LoVo (cell line): ENCODE data around the gene PCDHGB4.
"Not testable (repeated sequence)": the region's sequence is repeated elsewhere in the genome, so short reads cannot be mapped to it uniquely, and the experiment has no call there.

Experiments
- DNase-seq: peaks from one replicate; pipeline ENCODE4 v3.0.0-alpha.2; 2016; ENCODE audit warnings: low spot score

PCDHGB4 gene

DNA sequence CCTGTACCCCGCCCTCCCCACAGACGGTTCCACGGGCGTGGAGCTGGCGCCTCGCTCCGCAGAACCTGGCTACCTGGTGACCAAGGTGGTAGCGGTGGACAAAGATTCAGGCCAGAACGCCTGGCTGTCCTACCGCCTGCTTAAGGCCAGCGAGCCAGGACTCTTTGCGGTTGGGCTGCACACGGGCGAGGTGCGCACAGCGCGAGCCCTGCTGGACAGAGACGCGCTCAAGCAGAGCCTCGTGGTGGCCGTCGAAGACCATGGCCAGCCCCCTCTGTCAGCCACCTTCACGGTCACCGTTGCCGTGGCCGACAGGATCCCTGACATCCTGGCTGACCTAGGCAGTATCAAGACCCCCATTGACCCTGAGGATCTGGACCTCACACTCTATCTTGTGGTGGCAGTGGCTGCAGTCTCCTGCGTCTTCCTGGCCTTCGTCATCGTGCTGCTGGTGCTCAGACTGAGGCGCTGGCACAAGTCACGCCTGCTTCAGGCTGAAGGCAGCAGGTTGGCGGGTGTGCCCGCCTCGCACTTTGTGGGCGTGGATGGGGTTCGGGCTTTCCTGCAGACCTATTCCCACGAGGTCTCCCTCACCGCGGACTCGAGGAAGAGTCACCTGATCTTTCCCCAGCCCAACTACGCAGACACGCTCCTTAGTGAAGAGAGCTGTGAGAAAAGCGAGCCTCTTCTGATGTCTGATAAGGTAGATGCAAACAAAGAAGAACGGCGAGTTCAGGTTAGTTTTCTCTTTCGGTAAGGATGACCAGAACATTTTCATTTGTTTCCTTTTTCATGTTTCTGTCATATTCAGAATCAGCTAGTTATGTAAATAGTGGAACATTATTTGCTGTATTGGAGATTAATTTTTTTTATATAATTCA is 21.2 kb upstream of the PCDHGB4 start:
- no peak for DNase-seq

DNA sequence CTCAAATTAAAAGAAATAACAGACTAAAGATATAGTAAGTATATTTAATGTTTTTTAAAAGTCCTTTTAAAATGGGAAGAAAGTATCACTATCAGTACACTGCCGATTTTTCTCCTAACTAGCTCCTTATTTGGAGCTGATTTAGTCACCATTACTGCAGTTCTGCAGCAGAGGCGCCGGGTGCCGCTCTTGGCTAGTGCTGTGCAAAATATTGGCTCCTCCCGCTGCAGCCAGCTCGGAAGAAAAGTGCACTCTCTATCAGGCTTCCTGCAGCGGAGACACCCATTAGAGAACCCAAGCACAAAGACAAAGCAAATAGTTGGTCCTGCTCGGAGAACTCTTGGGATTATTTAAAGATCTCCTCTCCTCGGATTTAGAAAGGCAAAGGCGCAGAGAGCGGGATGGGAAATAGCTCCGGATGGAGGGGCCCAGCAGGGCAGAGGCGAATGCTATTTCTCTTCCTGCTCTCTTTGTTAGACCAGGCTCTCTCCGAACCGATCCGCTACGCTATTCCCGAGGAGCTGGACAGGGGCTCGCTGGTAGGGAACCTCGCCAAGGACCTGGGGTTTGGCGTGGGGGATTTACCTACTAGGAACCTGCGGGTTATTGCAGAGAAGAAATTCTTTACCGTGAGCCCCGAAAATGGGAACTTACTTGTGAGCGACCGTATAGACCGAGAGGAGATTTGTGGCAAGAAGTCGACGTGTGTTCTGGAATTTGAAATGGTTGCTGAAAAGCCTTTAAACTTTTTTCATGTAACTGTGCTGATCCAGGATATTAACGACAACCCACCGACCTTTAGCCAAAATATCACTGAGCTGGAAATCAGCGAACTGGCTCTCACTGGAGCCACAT is 17.3 kb upstream of the PCDHGB4 start, which contains the start of gene PCDHGB3:
PCDHGB3 (plus strand) TSS at position 249 of the 855 bp plus-strand sequence; CDS start at position 402, 153 bp downstream.
- no peak for DNase-seq

DNA sequence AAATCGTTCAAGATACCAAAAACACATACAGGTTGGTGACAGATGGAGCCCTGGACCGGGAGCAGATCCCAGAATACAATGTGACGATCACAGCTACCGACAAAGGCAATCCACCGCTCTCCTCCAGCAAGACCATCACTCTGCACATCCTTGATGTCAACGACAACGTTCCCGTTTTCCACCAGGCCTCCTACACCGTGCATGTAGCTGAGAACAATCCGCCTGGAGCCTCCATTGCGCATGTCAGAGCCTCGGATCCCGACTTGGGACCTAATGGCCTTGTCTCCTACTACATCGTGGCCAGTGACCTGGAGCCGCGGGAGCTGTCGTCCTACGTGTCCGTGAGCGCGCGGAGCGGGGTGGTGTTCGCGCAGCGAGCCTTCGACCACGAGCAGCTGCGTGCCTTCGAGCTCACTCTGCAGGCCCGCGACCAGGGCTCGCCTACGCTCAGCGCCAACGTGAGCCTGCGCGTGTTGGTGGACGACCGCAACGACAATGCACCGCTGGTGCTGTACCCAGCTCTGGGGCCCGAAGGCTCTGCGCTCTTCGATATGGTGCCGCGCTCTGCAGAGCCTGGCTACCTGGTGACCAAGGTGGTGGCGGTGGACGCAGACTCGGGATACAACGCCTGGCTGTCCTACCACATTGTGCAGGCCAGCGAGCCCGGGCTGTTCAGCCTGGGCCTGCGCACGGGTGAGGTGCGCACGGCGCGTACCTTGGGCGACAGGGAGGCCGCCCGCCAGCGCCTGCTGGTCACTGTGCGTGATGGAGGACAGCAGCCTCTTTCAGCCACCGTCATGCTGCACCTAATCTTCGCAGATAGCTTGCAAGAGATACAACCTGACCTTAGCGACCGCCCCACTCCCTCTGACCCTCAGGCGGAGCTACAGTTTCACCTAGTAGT is 15.7 kb upstream of the PCDHGB4 start:
- no peak for DNase-seq

DNA sequence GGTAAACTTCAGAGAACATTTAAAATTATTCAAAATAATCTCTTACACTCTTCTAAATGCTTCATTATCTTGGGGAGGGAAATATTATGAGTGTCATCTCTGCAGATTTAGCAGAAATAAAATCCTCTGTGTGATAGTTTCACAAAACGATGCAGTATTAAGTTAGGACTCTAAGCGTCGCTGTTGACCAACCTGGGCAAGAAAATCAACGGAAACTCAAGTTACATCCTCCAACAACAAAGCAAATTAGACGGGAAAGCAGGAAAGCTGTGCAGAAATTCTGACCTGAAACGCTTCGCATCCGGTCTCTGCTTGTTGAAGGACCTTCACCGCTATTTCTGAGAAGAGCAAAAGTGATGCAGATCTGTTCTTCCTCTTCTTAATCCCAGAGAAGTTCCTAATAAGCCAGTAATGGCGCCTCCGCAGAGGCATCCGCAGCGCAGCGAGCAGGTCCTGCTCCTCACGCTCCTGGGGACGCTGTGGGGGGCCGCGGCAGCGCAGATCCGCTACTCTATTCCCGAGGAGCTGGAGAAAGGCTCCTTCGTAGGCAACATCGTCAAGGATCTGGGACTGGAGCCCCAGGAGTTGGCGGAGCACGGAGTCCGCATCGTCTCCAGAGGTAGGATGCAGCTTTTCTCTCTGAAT is 13.7 kb upstream of the PCDHGB4 start, which contains the start of gene PCDHGA6:
PCDHGA6 (plus strand) TSS at position 219 of the 645 bp plus-strand sequence; CDS start at position 412, 193 bp downstream.
- DNase-seq = peak; percentile 11

DNA sequence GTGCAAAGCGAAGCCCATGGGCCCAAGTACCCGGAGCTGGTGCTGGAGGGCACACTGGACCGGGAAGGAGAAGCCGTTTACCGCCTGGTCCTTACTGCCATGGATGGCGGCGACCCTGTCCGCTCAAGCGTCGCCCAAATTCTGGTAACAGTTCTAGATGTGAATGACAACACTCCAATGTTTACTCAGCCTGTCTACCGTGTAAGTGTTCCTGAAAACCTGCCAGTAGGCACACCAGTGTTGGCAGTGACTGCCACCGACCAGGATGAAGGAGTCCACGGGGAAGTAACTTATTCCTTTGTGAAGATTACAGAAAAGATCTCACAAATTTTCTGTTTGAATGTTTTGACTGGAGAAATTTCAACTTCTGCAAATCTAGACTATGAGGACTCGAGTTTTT is 12.9 kb upstream of the PCDHGB4 start:
- no peak for DNase-seq

DNA sequence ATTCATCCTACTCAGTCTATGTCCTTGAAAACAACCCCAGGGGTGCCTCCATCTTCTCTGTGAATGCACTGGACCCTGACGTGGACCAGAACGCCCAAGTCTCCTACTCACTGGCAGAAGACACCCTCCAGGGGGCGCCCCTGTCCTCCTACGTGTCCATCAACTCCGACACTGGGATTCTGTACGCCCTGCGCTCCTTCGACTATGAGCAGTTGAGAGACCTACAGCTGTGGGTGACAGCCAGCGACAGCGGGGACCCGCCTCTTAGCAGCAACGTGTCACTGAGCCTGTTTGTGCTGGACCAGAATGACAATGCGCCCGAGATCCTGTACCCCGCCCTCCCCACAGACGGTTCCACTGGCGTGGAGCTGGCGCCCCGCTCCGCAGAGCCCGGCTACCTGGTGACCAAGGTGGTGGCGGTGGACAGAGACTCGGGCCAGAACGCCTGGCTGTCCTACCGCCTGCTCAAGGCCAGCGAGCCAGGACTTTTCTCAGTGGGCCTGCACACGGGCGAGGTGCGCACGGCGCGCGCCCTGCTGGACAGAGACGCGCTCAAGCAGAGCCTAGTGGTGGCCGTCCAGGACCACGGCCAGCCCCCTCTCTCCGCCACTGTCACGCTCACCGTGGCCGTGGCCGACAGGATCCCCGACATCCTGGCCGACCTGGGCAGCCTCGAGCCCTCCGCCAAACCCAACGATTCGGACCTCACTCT is 11.9 kb upstream of the PCDHGB4 start:
- DNase-seq = not testable (repeated sequence)

DNA sequence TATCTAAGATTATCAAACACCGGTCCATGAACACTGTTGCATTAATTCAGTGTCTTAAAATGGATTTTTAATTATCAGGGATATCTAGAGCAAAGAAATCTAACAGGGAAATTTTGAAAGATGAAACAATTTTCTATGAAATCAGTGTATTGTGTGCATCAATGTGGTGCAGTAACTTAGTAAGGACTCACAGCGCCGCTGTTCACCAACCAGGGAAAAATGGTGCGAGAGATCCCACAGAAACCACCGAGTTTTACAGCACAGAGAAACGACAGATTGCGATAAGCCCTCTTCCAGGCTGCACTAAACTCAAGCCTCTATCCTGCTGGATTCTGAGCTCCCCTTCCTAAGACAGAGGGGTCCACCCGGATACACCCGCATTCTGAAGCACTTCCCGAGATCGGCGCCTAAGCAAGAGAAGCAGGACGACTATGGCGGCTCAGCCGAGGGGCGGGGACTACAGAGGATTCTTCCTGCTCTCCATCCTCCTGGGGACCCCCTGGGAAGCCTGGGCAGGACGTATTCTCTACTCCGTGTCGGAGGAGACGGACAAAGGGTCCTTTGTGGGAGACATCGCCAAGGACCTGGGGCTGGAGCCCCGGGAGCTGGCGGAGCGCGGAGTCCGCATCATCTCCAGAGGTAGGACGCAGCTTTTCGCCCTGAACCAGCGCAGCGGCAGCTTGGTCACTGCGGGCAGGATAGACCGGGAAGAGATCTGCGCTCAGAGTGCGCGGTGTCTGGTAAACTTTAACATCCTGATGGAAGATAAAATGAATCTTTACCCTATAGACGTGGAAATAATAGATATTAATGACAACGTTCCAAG is 4.8 kb upstream of the PCDHGB4 start, which contains the start of gene PCDHGA7:
PCDHGA7 (plus strand) TSS at position 274 of the 826 bp plus-strand sequence; CDS start at position 432, 158 bp downstream.
- DNase-seq = no peak

DNA sequence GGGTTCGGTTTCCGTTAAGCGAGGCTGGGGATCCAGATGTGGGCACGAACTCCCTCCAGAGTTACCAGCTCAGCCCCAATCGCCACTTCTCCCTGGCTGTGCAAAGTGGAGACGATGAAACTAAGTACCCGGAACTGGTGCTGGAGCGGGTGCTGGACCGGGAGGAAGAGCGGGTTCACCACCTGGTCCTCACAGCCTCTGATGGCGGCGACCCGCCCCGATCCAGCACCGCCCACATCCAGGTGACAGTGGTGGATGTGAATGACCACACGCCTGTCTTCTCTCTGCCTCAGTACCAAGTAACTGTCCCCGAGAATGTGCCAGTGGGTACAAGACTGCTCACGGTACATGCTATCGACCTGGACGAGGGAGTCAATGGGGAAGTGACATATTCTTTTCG is 4.2 kb upstream of the PCDHGB4 start:
- no peak for DNase-seq

DNA sequence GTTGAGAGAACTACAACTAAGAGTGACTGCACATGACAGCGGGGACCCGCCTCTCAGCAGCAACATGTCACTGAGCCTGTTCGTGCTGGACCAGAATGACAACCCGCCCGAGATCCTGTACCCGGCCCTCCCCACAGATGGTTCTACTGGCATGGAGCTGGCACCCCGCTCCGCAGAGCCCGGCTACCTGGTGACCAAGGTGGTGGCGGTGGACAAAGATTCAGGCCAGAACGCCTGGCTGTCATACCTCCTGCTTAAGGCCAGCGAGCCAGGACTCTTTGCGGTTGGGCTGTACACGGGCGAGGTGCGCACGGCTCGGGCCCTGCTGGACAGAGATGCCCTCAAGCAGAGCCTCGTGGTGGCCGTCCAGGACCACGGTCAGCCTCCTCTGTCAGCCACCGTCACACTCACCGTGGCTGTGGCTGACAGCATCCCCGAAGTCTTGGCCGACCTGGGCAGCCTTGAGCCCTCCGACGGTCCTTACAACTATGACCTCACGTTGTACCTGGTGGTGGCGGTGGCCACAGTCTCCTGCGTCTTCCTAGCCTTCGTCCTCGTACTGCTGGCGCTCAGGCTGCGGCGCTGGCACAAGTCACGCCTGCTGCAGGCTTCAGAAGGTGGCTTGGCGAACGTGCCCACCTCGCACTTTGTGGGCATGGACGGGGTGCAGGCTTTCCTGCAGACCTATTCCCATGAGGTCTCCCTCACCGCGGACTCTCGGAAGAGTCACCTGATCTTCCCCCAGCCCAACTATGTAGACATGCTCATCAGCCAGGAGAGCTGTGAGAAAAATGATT is 2.8 kb upstream of the PCDHGB4 start:
- no peak for DNase-seq

DNA sequence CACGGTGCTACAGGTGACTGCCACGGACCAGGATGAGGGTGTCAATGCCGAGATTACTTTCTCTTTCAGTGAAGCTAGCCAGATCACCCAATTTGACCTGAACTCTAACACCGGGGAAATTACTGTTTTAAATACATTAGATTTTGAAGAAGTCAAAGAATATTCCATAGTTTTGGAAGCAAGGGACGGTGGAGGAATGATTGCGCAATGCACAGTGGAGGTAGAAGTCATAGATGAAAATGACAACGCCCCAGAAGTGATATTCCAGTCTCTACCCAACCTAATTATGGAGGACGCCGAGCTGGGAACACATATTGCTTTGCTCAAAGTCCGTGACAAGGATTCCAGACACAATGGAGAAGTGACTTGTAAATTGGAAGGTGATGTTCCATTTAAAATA is 1.2 kb downstream of the PCDHGB4 start:
- no peak for DNase-seq

DNA sequence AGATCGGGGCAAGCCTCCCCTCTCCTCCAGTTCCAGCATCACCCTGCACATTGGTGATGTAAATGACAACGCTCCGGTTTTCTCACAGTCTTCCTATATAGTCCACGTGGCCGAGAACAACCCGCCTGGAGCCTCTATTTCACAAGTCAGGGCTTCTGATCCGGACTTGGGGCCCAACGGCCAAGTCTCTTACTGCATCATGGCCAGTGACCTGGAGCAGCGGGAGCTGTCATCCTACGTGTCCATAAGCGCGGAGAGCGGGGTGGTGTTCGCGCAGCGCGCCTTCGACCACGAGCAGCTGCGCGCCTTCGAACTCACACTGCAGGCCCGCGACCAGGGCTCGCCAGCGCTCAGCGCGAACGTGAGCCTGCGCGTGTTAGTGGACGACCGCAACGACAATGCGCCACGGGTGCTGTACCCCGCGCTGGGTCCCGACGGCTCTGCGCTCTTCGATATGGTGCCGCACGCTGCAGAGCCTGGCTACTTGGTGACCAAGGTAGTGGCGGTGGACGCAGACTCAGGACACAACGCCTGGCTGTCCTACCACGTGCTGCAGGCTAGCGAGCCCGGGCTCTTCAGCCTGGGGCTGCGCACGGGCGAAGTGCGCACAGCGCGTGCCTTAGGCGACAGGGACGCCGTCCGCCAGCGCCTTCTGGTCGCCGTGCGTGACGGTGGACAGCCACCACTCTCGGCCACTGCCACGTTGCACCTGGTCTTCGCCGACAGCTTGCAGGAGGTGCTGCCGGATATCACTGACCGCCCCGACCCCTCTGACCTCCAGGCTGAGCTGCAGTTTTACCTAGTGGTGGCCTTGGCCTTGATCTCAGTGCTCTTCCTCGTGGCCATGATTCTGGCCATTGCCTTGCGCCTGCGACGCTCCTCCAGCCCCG is 1.9 kb downstream of the PCDHGB4 start:
- DNase-seq = no peak

DNA sequence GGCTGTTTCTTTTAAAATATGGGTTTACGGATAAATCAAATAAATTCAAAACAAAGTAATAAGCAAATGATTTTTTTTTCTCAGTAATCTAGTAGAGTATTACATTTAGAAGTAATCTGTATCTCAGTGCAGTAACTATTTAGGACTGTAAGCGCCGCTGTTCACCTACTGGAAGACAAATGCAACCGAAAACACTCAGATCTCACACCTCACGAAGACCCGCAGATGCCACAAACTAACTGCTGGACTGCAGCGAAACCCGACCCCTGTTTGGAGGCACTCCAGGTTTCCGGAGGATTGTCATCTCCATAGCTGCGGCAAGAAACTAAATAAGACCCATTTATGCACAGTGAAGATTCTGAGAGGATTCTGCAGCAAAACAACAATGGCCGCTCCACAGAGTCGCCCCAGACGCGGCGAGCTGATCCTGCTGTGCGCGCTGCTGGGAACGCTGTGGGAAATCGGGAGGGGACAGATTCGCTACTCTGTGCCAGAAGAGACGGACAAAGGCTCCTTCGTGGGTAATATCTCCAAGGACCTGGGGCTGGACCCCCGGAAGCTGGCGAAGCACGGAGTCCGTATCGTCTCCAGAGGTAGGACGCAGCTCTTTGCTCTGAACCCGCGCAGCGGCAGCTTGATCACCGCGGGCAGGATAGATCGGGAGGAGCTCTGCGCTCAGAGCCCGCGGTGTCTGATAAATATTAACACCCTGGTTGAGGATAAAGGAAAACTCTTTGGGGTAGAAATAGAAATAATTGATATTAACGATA is 5.1 kb downstream of the PCDHGB4 start, which contains the start of gene PCDHGA8:
PCDHGA8 (plus strand) TSS at position 205 of the 770 bp plus-strand sequence; CDS start at position 386, 181 bp downstream.
- DNase-seq = no peak

DNA sequence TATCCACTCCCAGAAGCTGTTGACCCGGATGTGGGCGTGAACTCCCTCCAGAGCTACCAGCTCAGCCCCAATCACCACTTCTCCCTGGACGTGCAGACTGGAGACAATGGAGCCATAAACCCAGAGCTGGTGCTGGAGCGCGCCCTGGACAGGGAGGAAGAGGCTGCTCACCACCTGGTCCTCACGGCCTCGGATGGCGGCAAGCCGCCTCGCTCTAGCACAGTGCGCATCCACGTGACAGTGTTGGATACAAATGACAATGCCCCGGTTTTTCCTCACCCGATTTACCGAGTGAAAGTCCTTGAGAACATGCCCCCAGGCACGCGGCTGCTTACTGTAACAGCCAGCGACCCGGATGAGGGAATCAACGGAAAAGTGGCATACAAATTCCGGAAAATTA is 5.8 kb downstream of the PCDHGB4 start:
- no peak for DNase-seq

DNA sequence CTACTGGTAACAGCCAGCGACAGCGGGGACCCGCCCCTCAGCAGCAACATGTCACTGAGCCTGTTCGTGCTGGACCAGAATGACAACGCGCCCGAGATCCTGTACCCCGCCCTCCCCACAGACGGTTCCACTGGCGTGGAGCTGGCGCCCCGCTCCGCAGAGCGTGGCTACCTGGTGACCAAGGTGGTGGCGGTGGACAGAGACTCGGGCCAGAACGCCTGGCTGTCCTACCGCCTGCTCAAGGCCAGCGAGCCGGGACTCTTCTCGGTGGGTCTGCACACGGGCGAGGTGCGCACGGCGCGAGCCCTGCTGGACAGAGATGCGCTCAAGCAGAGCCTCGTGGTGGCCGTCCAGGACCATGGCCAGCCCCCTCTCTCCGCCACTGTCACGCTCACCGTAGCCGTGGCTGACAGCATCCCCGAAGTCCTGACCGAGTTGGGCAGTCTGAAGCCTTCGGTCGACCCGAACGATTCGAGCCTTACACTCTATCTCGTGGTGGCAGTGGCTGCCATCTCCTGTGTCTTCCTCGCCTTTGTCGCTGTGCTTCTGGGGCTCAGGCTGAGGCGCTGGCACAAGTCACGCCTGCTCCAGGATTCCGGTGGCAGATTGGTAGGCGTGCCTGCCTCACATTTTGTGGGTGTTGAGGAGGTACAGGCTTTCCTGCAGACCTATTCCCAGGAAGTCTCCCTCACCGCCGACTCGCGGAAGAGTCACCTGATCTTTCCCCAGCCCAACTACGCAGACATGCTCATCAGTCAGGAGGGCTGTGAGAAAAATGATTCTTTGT is 7.1 kb downstream of the PCDHGB4 start:
- DNase-seq = not testable (repeated sequence)

DNA sequence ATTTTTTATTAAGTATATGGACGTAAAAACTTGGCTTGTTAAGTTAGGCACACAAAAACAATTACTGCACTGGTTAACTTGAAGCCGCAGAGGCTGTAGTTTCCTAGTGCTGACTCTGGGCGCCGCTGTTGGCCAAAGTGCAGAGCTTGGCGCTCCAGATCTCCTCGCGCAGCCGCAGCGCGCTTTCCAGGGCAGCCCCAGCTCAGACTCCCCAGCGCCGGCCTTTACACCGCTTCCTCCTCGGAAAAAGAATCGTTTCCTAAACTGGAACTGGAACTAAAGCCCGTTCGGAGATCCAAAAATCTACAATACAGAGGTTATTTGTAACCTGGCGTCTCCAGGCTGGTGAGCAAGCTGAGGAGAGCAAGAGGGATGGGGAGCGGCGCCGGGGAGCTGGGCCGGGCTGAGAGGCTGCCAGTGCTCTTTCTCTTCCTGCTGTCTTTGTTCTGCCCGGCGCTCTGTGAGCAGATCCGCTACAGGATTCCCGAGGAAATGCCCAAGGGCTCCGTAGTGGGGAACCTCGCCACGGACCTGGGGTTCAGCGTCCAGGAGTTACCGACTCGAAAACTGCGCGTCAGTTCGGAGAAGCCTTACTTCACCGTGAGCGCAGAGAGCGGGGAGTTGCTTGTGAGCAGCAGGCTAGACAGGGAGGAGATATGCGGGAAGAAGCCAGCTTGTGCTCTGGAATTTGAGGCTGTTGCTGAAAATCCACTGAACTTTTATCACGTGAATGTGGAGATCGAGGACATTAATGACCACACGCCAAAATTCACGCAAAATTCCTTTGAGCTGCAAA is 10.5 kb downstream of the PCDHGB4 start, which contains the start of gene PCDHGB5:
PCDHGB5 (plus strand) TSS at position 192 of the 796 bp plus-strand sequence; CDS start at position 373, 181 bp downstream.
- not testable (repeated sequence) for DNase-seq
